ENCODE results near the gene FBXO3.

The FBXO3 gene

DNA sequence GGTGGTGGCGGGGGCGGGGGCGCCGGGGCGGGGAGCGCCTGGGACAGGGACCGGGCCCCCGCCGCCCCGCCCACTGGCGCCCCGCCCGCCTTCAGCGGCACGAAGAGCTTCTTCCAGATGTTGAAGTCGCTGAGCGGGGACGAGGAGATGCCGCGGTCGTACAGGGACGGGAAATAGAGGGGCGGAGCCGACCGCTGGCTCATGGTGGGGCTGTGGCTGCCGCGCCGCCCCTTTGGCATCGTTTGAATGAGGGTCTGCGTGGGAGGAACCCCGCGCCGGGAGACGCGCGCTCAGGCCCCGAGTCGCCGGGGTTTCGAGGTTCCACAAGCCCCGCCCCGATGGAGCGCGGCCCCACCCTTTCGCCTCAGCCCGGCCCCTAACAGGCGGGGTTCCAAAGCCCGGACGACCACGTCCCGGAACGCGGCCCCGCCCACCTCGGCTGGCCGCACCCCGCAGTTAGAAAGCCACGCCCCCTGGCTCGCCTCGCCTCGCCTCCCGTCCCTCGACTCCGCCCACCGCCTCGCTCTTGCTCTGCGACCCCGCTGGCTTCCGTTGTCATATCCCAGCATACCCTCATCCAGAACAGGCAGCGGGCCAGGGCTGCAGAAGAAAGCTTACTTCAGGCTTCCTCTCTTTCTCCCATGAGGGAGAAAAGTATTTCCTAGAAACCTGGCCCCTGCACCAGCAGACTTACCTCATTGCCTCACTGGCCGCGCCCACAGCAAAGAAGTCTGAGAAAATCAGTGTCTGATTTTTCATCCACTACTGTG lies 73.6 kb downstream of the FBXO3 start, which contains the start of gene C11orf91:
TSS of gene C11orf91 (minus strand) at position 325 of the 770 bp plus-strand sequence. CDS start at position 239, 86 bp downstream.
- DNase-seq, result peak; percentile 96

DNA sequence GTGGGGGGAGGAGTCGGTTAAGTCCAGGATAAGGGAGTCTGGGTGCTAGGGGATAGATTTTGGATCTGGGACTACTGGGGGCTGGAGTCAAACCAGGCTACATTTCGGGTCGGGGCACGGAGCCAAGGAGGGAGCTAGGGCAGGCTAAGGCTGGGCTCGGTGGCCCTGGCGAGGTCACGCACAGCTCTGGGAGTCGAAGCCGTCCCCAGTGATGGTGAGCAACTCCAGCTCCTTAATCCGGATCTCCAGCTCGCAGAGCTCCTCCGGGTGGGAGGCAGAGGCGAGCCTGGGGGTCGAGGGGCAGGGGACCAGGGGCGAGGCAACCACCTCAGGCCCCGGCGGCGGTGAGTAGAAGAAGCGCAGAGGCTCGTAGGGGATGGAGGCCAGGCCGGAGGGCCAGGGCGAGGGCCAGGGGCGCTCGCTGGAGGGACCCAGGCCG lies 74.2 kb downstream of the FBXO3 start:
- no peak for DNase-seq

GRCh38 chr11:33699515-33700062 lies 74.7 kb downstream of the FBXO3 start:
- no peak for DNase-seq

- no peak for DNase-seq
Measured at GRCh38 chr11:33698921-33699320, 75.4 kb downstream of the FBXO3 start.

- DNase-seq, result no peak
Measured at GRCh38 chr11:33697997-33698396, 76.3 kb downstream of the FBXO3 start.

DNA sequence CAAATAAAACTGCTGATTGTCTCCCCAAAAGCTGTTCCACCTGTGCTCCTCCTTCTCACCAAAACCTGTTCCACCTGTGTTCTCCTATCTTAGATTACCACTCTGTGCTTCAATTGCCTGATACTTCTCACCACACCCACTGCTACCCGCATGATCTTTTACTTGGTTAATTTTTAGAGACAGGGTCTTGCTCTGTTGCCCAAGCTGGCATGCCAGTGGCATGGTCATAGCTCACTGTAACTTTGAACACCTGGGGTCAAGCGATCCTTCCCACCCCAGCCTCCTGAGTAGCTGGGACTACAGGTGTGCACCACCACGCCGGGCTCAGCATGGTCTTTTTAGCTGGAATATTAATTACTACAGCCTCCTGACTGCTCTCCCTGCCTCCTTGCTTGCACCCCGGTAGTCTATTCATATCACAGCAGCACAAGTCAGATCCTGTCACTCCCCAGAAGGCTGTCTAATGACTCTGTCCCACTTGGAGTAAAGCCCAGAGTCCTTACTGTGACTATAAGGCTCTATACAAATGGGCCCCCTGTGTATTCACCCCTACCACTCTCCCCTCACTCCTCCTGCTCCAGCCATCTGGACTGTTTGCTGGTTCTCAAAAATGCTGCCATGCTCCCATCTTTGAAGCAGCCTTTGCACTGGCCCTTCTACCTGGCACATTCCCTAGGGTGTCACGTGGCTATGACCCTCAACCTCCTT lies 77.2 kb downstream of the FBXO3 start:
- no peak for DNase-seq

DNA sequence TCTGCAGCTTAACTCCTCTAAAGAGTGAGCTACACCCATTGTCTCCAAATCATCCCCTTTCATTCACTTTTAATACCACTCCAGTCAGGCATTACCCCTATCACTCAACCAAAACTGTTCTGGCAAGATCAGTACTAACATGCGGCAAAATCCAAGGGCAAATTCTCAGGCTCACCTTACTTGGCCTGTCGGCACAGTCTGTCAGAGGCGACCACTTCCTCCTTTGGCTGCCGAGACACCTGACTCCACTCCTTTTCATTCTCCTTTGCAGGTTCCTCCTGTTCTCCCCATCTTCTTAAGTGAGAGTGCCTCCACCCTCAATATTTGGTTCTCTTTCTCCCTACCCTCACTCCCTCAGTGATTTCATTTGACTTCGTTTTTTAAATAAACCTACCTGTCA lies 77.9 kb downstream of the FBXO3 start:
- no peak for DNase-seq

GRCh38 chr11:33695051-33695566 lies 79.2 kb downstream of the FBXO3 start:
- DNase-seq, result no peak

- no peak for DNase-seq
Measured at GRCh38 chr11:33694346-33695050, 79.8 kb downstream of the FBXO3 start.

DNA sequence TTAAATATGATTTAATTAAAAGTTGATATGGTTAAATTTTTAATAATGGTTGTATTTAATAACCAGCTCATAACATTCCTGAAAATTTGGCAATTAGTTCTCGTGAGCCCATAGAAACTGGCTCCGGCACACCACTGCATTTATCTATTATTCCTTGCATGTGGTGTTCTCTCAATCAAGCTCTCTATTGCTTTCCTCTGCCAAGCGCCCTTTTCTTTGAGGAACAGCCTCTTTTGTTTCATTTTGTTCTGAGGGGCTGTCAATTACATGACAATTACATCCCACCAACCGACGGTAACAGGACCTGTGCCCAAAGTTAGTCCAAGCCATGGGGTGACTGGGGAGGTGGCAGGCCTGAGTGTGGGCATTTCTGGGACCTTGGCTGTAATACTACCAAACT lies 81.8 kb downstream of the FBXO3 start:
- DNase-seq, result no peak

DNA sequence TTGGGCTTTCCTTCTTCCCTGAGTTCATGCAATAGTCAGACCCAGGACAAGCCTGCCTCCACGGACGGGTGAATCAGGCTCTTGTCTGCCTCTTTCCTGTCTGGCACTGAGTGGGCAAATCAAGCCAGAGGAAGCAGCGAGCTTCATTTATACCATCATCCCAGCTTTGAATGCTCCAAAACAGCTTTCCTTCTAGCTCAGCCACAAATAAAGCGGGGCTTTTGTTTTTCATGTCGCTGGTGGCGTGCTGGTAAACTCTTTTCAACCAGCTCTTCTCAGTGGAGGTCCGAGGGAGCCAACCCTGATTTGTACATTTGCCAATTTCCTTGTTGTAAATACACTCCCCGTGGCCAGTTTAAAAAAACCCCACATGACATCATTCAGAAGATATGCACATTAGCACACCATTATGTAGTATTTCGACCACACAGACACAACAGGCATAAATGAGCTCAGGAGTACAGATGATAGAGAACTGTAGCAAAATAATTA lies 82.3 kb downstream of the FBXO3 start:
- DNase-seq, result no peak

GRCh38 chr11:33691066-33691864 lies 83.1 kb downstream of the FBXO3 start:
- DNase-seq, result no peak
